Panc1 (cell line): ENCODE measurements around the gene INAFM2.

ENCODE experiments used
- CTCF ChIP-seq: fragments of 450-650 bp; IDR thresholded peaks from 2 replicates; pipeline ENCODE4 v1.5.1; 2017; ENCODE audit warnings: mild to moderate bottlenecking
- POLR2AphosphoS5 ChIP-seq: IDR thresholded peaks from 2 replicates; pipeline ENCODE4 v1.6.1; 2012; ENCODE audit warnings: mild to moderate bottlenecking, low read depth, low read length, moderate library complexity

- TF ChIP-seq CTCF (no peak), POLR2AphosphoS5 (no peak)
Measured at GRCh38 chr15:40277471-40277870, 46.0 kb upstream of the INAFM2 start.
